OCI-LY7 (cell line): ENCODE results near the gene KIF3C.

Experiments
- EZH2phosphoT487 ChIP-seq: fragments of 200-600 bp; sonication (generic); IDR thresholded peaks from 2 replicates; pipeline ENCODE4 v1.6.1; 2018; ENCODE audit warnings: low read depth, borderline replicate concordance, mild to moderate bottlenecking, mixed run types, antibody characterized with exemption, low read length, moderate library complexity, mixed read lengths
- TF ChIP-seq, protein P1 (sequence below): fragments of 200-600 bp; sonication (generic); conservative IDR thresholded peaks from 2 replicates; pipeline ENCODE4 v1.5.1; 2014; ENCODE audit warnings: mild to moderate bottlenecking, antibody characterized with exemption, low read length, moderate library complexity, mixed read lengths

DNA sequence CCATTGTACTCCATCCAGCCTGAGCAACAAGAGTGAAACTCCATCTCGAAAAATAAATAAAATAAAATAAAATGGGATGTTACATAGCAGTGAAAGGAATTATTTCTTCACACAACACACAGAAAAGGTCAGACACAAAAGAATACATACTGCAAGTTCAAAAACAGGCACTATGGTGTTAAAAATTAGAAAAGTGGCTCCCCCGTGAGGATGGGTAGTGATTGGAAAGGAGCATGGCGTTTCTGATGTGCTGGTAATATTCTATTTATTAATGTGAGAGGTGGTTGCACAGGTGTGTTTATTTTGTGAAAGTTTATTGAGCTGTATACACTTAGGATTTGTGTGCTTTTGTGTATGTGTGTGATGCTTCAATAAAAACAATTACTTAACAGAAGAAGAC, 28.6 kb upstream of the KIF3C start:
- TF ChIP-seq, protein P1, sequence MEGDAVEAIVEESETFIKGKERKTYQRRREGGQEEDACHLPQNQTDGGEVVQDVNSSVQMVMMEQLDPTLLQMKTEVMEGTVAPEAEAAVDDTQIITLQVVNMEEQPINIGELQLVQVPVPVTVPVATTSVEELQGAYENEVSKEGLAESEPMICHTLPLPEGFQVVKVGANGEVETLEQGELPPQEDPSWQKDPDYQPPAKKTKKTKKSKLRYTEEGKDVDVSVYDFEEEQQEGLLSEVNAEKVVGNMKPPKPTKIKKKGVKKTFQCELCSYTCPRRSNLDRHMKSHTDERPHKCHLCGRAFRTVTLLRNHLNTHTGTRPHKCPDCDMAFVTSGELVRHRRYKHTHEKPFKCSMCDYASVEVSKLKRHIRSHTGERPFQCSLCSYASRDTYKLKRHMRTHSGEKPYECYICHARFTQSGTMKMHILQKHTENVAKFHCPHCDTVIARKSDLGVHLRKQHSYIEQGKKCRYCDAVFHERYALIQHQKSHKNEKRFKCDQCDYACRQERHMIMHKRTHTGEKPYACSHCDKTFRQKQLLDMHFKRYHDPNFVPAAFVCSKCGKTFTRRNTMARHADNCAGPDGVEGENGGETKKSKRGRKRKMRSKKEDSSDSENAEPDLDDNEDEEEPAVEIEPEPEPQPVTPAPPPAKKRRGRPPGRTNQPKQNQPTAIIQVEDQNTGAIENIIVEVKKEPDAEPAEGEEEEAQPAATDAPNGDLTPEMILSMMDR: peak; percentile 49; the same call in 1 of the 2 replicates
- no peak for TF ChIP-seq EZH2phosphoT487
